ENCODE results near the gene SLC16A1. TPM values are rescaled to one million over a fixed set of nuclear protein-coding genes. Genes with fewer than 3 reads are reported as not detected.
"Not testable (repeated sequence)": the region's sequence is repeated elsewhere in the genome, so short reads cannot be mapped to it uniquely, and the experiment has no call there.

Gene SLC16A1
- total and polyA plus RNA-seq, 2 of the 8 experiments (the other 6 are each of a cell fraction or from before 2014, with no cell fraction given) = 435 to 545 TPM

DNA sequence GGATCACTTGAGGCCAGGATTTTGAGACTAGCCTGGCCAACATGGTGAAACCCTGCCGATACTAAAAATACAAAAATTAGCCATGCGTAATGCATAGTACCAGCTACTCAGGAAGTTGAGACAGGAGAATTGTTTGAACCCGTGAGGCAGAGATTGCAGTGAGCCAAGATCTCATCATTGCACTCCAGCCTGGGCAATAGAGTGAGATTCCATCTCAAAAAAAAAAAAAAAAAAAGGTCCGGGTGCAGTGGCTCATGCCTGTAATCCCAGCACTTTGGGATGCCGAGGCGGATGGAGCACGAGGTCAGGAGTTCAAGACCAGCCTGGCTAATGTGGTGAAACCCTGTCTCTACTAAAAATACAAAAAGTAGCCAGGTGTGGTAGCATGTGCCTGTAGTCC is 2.2 kb upstream of the SLC16A1 start:
- not testable (repeated sequence) for H3K27me3 ChIP-seq (replicated peaks in 1 of 4; ENCODE audit: control insufficient read depth in 3 of 4, extremely low read depth in 1 of 4, insufficient read depth in 3 of 4, low read length in 3 of 4); H4K91ac ChIP-seq (replicated peaks; ENCODE audit: insufficient read length, low read length); H3K23ac ChIP-seq (ENCODE audit: insufficient read length); H3K9ac ChIP-seq (replicated peaks in 1 of 4; ENCODE audit: extremely low read depth in 1 of 4, low read depth in 3 of 4, low read length in 3 of 4); H2BK20ac ChIP-seq (ENCODE audit: low read length); H3K56ac ChIP-seq (replicated peaks; ENCODE audit: insufficient read length, low read depth, low read length); H3K79me1 ChIP-seq (ENCODE audit: low read depth, low read length); H2BK12ac ChIP-seq (ENCODE audit: low read depth, low read length); H2BK15ac ChIP-seq (ENCODE audit: low read length); H3K4ac ChIP-seq (replicated peaks; ENCODE audit: insufficient read length, low read depth, low read length); H4K8ac ChIP-seq (ENCODE audit: extremely low read depth, insufficient read depth, low read length); H2AK5ac ChIP-seq (ENCODE audit: low read depth, low read length); H4K5ac ChIP-seq (ENCODE audit: insufficient read length, low read depth, low read length); H3K9me3 ChIP-seq (ENCODE audit: insufficient read depth in 2 of 2, low read depth in 1 of 2, low read length in 1 of 2); FAIRE-seq; H2BK120ac ChIP-seq (replicated peaks; ENCODE audit: low read depth, low read length); H3K18ac ChIP-seq (ENCODE audit: extremely low read depth, low read length); H2BK5ac ChIP-seq (ENCODE audit: low read depth, low read length); H3K14ac ChIP-seq (ENCODE audit: insufficient read length); H2AFZ ChIP-seq (ENCODE audit: low read length); DNase-seq (ENCODE audit: low read depth in 1 of 2, low spot score in 2 of 2); H3K4me1 ChIP-seq (replicated peaks in 1 of 4; ENCODE audit: control insufficient read depth in 3 of 4, insufficient read depth in 4 of 4, low read length in 3 of 4); H3K27ac ChIP-seq (ENCODE audit: low read depth, low read length)
- Histone ChIP-seq H3K23me2 (ENCODE audit: low read depth, low read length) (peaks cover 13% of the 10 kb centered on the region), H4K20me1 (replicated peaks in 1 of 2; ENCODE audit: control insufficient read depth in 1 of 2, insufficient read depth in 2 of 2, low read length in 2 of 2) (peaks cover 10 to 18% of the 10 kb centered on the region in 2 experiments), H3K4me2 (ENCODE audit: insufficient read depth in 1 of 2, low read depth in 2 of 2, low read length in 2 of 2) (peak overlapping the region; percentile 77 to 87), H3K36me3 (ENCODE audit: control insufficient read depth in 2 of 4, insufficient read depth in 4 of 4, low read length in 3 of 4) (peaks cover 0 to 29% (median 9%) of the 10 kb centered on the region in 4 experiments; a peak in 3 of 8 replicates), H3K79me2 (ENCODE audit: control insufficient read depth in 1 of 2, insufficient read depth in 2 of 2, low read length in 2 of 2) (peaks cover 33 to 98% of the 10 kb centered on the region in 2 experiments), H3K4me3 (ENCODE audit: extremely low read depth in 1 of 4, insufficient read depth in 2 of 4, low read depth in 3 of 4, low read length in 4 of 4) (peak overlapping the region; percentile 81 to 95 (median 90); a peak in 5 of 8 replicates)
- CTCF ChIA-PET (ENCODE audit: partially characterized antibody) = interaction anchor here (1.5 kb wide), 1 partner anchor 84 kb away, joined by 4 read pairs; no protein-coding TSS in a partner anchor
- POLR2A ChIA-PET (ENCODE audit: partially characterized antibody) = interaction anchor here (1.0 to 3.1 kb wide), 7 partner anchors 8 to 115 kb away, joined by 3 to 50 read pairs (median 4); partner anchors contain the start of gene LRIG2
- WGBS, 2 experiments (ENCODE audit: extremely low coverage in 1 of 2, insufficient coverage in 1 of 2, insufficient read length in 1 of 2, insufficient replicate concordance in 2 of 2, low coverage in 1 of 2, low lambda C conversion rate in 2 of 2, missing lambda C conversion rate in 1 of 2) = 88% methylated on average over 6 of the region's 7 CpGs; no CpG with 5 or more reads in 1 of the 2 experiments

All from H1 (cell line).